IMR-90 (cell line): ENCODE data around the gene PRSS53. TPM values are rescaled to one million over a fixed set of nuclear protein-coding genes. Genes with fewer than 3 reads are reported as not detected.

Experiments
- ATAC-seq: fragments of 200-7000 bp; cut with Tn5 transposase; 2 replicates; pipeline ENCODE4 v1.9.1; 2020; ENCODE audit warnings: low read depth, mild to moderate bottlenecking, moderate library complexity
- BruUV-seq: library from RNA; stranded (reverse); fragments of 400-500 nt; replicated peaks from 2 replicates; lab custom pipeline; 2021; lab: Mats Ljungman, UMichigan
- CTCF ChIA-PET: fragments of 300-600 bp; formaldehyde crosslinking; extraction: SDS; loops from one replicate; lab custom pipeline; 2021; ENCODE audit warnings: antibody characterized with exemption; lab: Yijun Ruan, JAX
- POLR2A ChIA-PET: fragments of 300-600 bp; sonication (Branson Sonifier 250); formaldehyde crosslinking; loops from one replicate; lab custom pipeline; 2022; ENCODE audit warnings: antibody characterized with exemption; ENCODE audit not compliant: unreplicated experiment; lab: Charles Lee
- DNase-seq: peaks from one replicate; pipeline ENCODE4 v3.0.0; 2013
- H2AFZ ChIP-seq: replicated peaks from 2 replicates; pipeline ENCODE3; 2013; ENCODE audit warnings: low read length, mild to moderate bottlenecking; ENCODE audit not compliant: poor library complexity
- H2AK5ac ChIP-seq: 2 replicates; pipeline ENCODE4 v1.6.1; 2013; ENCODE audit warnings: low read depth, low read length, inconsistent platforms
- H2AK9ac ChIP-seq: replicated peaks from 2 replicates; pipeline ENCODE3; 2013; ENCODE audit warnings: mild to moderate bottlenecking, low read depth, low read length, moderate library complexity; ENCODE audit not compliant: poor library complexity
- H2BK120ac ChIP-seq: 2 replicates; pipeline ENCODE4 v1.6.1; 2013; ENCODE audit warnings: low read depth, low read length, inconsistent platforms
- H2BK15ac ChIP-seq: 3 replicates; pipeline ENCODE4 v1.6.1; 2013; ENCODE audit warnings: low read depth, low read length, inconsistent platforms
- H2BK20ac ChIP-seq: 2 replicates; pipeline ENCODE4 v1.6.1; 2013; ENCODE audit warnings: low read depth, mild to moderate bottlenecking, inconsistent platforms, low read length, moderate library complexity
- H2BK5ac ChIP-seq: 2 replicates; pipeline ENCODE4 v1.6.1; 2013; ENCODE audit warnings: mild to moderate bottlenecking, low read depth, low read length, inconsistent platforms; ENCODE audit not compliant: poor library complexity, severe bottlenecking
- H3K14ac ChIP-seq: replicated peaks from 2 replicates; pipeline ENCODE4 v1.6.1; 2013; ENCODE audit warnings: low read depth, low read length, inconsistent platforms
- H3K18ac ChIP-seq: 2 replicates; pipeline ENCODE4 v1.6.1; 2013; ENCODE audit warnings: low read depth, low read length, control low read depth
- H3K23ac ChIP-seq: 2 replicates; pipeline ENCODE4 v1.6.1; 2013; ENCODE audit warnings: low read depth, low read length, inconsistent platforms
- H3K27ac ChIP-seq: 2 replicates; pipeline ENCODE4 v1.5.1; 2013; ENCODE audit warnings: mild to moderate bottlenecking, control low read depth, low read length; ENCODE audit not compliant: insufficient read depth
- H3K27me3 ChIP-seq: 2 replicates; pipeline ENCODE4 v1.6.1; 2013; ENCODE audit warnings: low read length; ENCODE audit not compliant: control insufficient read depth, insufficient read depth
- H3K36me3 ChIP-seq: 2 replicates; pipeline ENCODE4 v1.6.1; 2013; ENCODE audit warnings: low read length, mixed read lengths; ENCODE audit not compliant: control insufficient read depth, insufficient read depth
- H3K4ac ChIP-seq: 2 replicates; pipeline ENCODE4 v1.6.1; 2013; ENCODE audit warnings: low read depth, low read length, inconsistent platforms
- H3K4me1 ChIP-seq: 2 replicates; pipeline ENCODE4 v1.6.1; 2013; ENCODE audit warnings: low read length, mixed read lengths; ENCODE audit not compliant: control insufficient read depth, insufficient read depth
- H3K4me2 ChIP-seq: 2 replicates; pipeline ENCODE4 v1.6.1; 2013; ENCODE audit warnings: low read depth, mild to moderate bottlenecking, control low read depth, low read length, moderate library complexity
- H3K4me3 ChIP-seq: 2 replicates; pipeline ENCODE4 v1.5.1; 2013; ENCODE audit warnings: low read depth, mild to moderate bottlenecking, control low read depth, low read length, moderate library complexity; ENCODE audit not compliant: insufficient read depth
- H3K56ac ChIP-seq: 2 replicates; pipeline ENCODE4 v1.6.1; 2013; ENCODE audit warnings: low read length, inconsistent platforms; ENCODE audit not compliant: insufficient read depth; ENCODE audit errors: extremely low read depth
- H3K79me1 ChIP-seq, 2 experiments: 2 replicates each; pipeline ENCODE4 v1.6.1; 2013; ENCODE audit warnings: low read length in 2 of 2, inconsistent platforms in 1 of 2, low read depth in 1 of 2
- H3K9ac ChIP-seq: 2 replicates; pipeline ENCODE4 v1.6.1; 2013; ENCODE audit warnings: low read depth, low read length, control low read depth
- H3K9me1 ChIP-seq: 2 replicates; pipeline ENCODE4 v1.6.1; 2013; ENCODE audit warnings: low read length, inconsistent platforms; ENCODE audit not compliant: insufficient read depth
- H3K9me3 ChIP-seq: 2 replicates; pipeline ENCODE4 v1.6.1; 2013; ENCODE audit warnings: low read length; ENCODE audit not compliant: control insufficient read depth, insufficient read depth
- H4K20me1 ChIP-seq: 2 replicates; pipeline ENCODE4 v1.6.1; 2013; ENCODE audit warnings: low read length, inconsistent platforms; ENCODE audit not compliant: insufficient read depth
- H4K5ac ChIP-seq: 2 replicates; pipeline ENCODE4 v1.6.1; 2013; ENCODE audit warnings: mild to moderate bottlenecking, low read depth, low read length, control low read depth
- H4K8ac ChIP-seq, 2 experiments: 2 replicates each; pipeline ENCODE4 v1.6.1; 2013; ENCODE audit warnings: low read depth in 2 of 2, low read length in 2 of 2, control low read depth in 1 of 2, inconsistent platforms in 1 of 2
- H4K91ac ChIP-seq: 2 replicates; pipeline ENCODE4 v1.6.1; 2013; ENCODE audit warnings: low read depth, low read length, inconsistent platforms; ENCODE audit not compliant: insufficient read depth
- BHLHE40 ChIP-seq: fragments of 150-350 bp; IDR thresholded peaks from 2 replicates; pipeline ENCODE4 v1.6.1; 2016; ENCODE audit warnings: mild to moderate bottlenecking, low read depth, low read length
- CEBPB ChIP-seq: IDR thresholded peaks from 2 replicates; pipeline ENCODE4 v1.6.1; 2012; ENCODE audit warnings: low read depth, low read length, improper control_type of control experiment
- CHD1 ChIP-seq: IDR thresholded peaks from 2 replicates; pipeline ENCODE4 v1.6.1; 2012; ENCODE audit warnings: low read depth, low read length, improper control_type of control experiment
- CTCF ChIP-seq: conservative IDR thresholded peaks from 2 replicates; pipeline ENCODE4 v1.5.1; 2012; ENCODE audit warnings: mild to moderate bottlenecking, low read depth, low read length, improper control_type of control experiment
- FOS ChIP-seq: fragments of 150-350 bp; IDR thresholded peaks from 2 replicates; pipeline ENCODE4 v1.6.1; 2016; ENCODE audit warnings: low read depth, low read length
- MAFK ChIP-seq: IDR thresholded peaks from 2 replicates; pipeline ENCODE4 v1.6.1; 2012; ENCODE audit warnings: low read depth, low read length, improper control_type of control experiment
- MAZ ChIP-seq: IDR thresholded peaks from 2 replicates; pipeline ENCODE4 v1.6.1; 2012; ENCODE audit warnings: low read depth, mild to moderate bottlenecking, low read length, improper control_type of control experiment, moderate library complexity, borderline replicate concordance
- MXI1 ChIP-seq: IDR thresholded peaks from 2 replicates; pipeline ENCODE4 v1.6.1; 2012; ENCODE audit warnings: low read depth, mild to moderate bottlenecking, low read length, moderate library complexity, borderline replicate concordance
- NFE2L2 ChIP-seq: fragments of 150-350 bp; IDR thresholded peaks from 2 replicates; pipeline ENCODE4 v1.6.1; 2016; ENCODE audit warnings: low read depth, mild to moderate bottlenecking, low read length
- POLR2A ChIP-seq: IDR thresholded peaks from 2 replicates; pipeline ENCODE4 v1.6.1; 2012; ENCODE audit warnings: mild to moderate bottlenecking, low read depth, low read length
- RAD21 ChIP-seq: IDR thresholded peaks from 2 replicates; pipeline ENCODE4 v1.6.1; 2012; ENCODE audit warnings: low read length, improper control_type of control experiment
- RCOR1 ChIP-seq: IDR thresholded peaks from 2 replicates; pipeline ENCODE4 v1.6.1; 2012; ENCODE audit warnings: mild to moderate bottlenecking, low read length, improper control_type of control experiment; ENCODE audit not compliant: insufficient replicate concordance
- RFX5 ChIP-seq: IDR thresholded peaks from 2 replicates; pipeline ENCODE4 v1.8.0; 2012; ENCODE audit warnings: low read depth, mild to moderate bottlenecking, low read length, moderate library complexity
- SMC3 ChIP-seq: fragments of 150-350 bp; IDR thresholded peaks from 2 replicates; pipeline ENCODE4 v1.6.1; 2016; ENCODE audit warnings: low read depth, mild to moderate bottlenecking, antibody characterized with exemption, low read length, moderate library complexity
- WGBS, 2 experiments: methylation state at CpG; one replicate each; pipeline versions ENCODE4 v1.1.5 to v1.1.7; 2013; ENCODE audit warnings: missing lambda C conversion rate in 2 of 2; ENCODE audit not compliant: insufficient read length in 1 of 2; ENCODE audit errors: extremely low coverage in 2 of 2; 5-methylcytosine and 5-hydroxymethylcytosine counted together
- dilution Hi-C: fragments of 300-500 bp; cut with HindIII; formaldehyde crosslinking; loops from one replicate; pipeline ENCODE4 v1.14.3; 2018; ENCODE audit warnings: low sequenced_read_pairs; ENCODE audit not compliant: unreplicated experiment
- in situ Hi-C: fragments of 300-500 bp; cut with MboI; formaldehyde crosslinking; loops from 3 replicates; pipeline ENCODE4 v1.14.3; 2019; ENCODE audit warnings: low sequenced_read_pairs, inconsistent platforms, mixed read lengths
- intact Hi-C: fragments of 100-400 bp; cut with micrococcal nuclease; formaldehyde crosslinking; loops from 2 replicates; pipeline ENCODE4 v1.10.0; 2022
- polyA plus RNA-seq, 3 experiments: library from polyadenylated mRNA; depleted of rRNA; stranded (reverse); fragments of >200 nt; gene quantifications; 2 replicates each; pipeline ENCODE4 v1.2.3, GENCODE V29; 2012; ENCODE audit warnings: low replicate concordance in 1 of 3
- total RNA-seq: library from RNA; depleted of rRNA; stranded (reverse); fragments of >200 nt; gene quantifications from 2 replicates; pipeline ENCODE4 v1.2.3, GENCODE V29; 2012
- TF ChIP-seq, protein P1 (sequence below): fragments of 150-350 bp; IDR thresholded peaks from 2 replicates; pipeline ENCODE4 v1.6.1; 2016; ENCODE audit warnings: low read depth, mild to moderate bottlenecking, low read length, moderate library complexity, borderline replicate concordance
- TF ChIP-seq, protein P2 (sequence below): fragments of 150-350 bp; IDR thresholded peaks from 2 replicates; pipeline ENCODE4 v1.6.1; 2017; ENCODE audit warnings: mild to moderate bottlenecking, antibody characterized with exemption, low read length, low read depth

The PRSS53 gene
- total and polyA plus RNA-seq, 2 of the 4 experiments (the other 2 are of a cell fraction): 0.72 to 5.9 TPM

- DNase-seq (no peak), ATAC-seq (no peak)
- Histone ChIP-seq H2BK5ac (no peak overlapping the region), H3K4me2 (no peak overlapping the region), H3K14ac (no peak overlapping the region), H3K18ac (no peak overlapping the region), H2BK120ac (no peak overlapping the region), H4K8ac (no peak overlapping the region), H3K56ac (no peak overlapping the region), H3K27me3 (no peaks in the 10 kb centered on the region), H2AK5ac (no peak overlapping the region), H3K79me1 (peaks cover 26 to 44% of the 10 kb centered on the region in 2 experiments; a peak in 3 of 4 replicates), H3K36me3 (peaks cover 26% of the 10 kb centered on the region), H4K91ac (no peak overlapping the region), H2BK20ac (no peak overlapping the region), H2AK9ac (peak overlapping the region; percentile 55), H3K4me3 (no peak overlapping the region), H3K4me1 (peaks cover 12% of the 10 kb centered on the region), H3K27ac (no peak overlapping the region), H3K4ac (no peak overlapping the region), H3K9me3 (no peaks in the 10 kb centered on the region), H3K23ac (no peak overlapping the region), H3K9me1 (peaks cover 21% of the 10 kb centered on the region), H3K9ac (no peak overlapping the region), H2AFZ (no peak overlapping the region), H2BK15ac (no peak overlapping the region), H4K5ac (no peak overlapping the region), H4K20me1 (no peaks in the 10 kb centered on the region; the same call in 1 of the 2 replicates)
- TF ChIP-seq CTCF (no peak), MAFK (no peak), SMC3 (no peak), RFX5 (no peak), MAZ (no peak), RCOR1 (no peak), FOS (no peak), MXI1 (no peak), CEBPB (no peak), RAD21 (no peak), CHD1 (no peak), BHLHE40 (no peak), POLR2A (no peak), NFE2L2 (no peak)
- TF ChIP-seq, protein P1, sequence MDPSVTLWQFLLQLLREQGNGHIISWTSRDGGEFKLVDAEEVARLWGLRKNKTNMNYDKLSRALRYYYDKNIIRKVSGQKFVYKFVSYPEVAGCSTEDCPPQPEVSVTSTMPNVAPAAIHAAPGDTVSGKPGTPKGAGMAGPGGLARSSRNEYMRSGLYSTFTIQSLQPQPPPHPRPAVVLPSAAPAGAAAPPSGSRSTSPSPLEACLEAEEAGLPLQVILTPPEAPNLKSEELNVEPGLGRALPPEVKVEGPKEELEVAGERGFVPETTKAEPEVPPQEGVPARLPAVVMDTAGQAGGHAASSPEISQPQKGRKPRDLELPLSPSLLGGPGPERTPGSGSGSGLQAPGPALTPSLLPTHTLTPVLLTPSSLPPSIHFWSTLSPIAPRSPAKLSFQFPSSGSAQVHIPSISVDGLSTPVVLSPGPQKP: no peak
- TF ChIP-seq, protein P2, sequence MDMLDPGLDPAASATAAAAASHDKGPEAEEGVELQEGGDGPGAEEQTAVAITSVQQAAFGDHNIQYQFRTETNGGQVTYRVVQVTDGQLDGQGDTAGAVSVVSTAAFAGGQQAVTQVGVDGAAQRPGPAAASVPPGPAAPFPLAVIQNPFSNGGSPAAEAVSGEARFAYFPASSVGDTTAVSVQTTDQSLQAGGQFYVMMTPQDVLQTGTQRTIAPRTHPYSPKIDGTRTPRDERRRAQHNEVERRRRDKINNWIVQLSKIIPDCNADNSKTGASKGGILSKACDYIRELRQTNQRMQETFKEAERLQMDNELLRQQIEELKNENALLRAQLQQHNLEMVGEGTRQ: no peak
- in situ Hi-C loops (no loop called here), dilution Hi-C loops (no loop called here), intact Hi-C loops (no loop called here)
- BruUV-seq: no TSS peak
- ChIA-PET POLR2A (no interaction called here), CTCF (no interaction called here)
- 97% methylated on average over 27 of the region's 42 CpGs; no CpG with 5 or more reads in 1 of the 2 experiments for WGBS, 2 experiments
These were observed 27.5 kb downstream of the PRSS53 start for GRCh38 chr16:31061126-31061812.
